NCI-H774 (cell line): ENCODE results near the gene CHN2.
"Not testable (repeated sequence)": the region's sequence is repeated elsewhere in the genome, so short reads cannot be mapped to it uniquely, and the experiment has no call there.

Experiments used
- DNase-seq: peaks from one replicate; lab custom pipeline; 2025; lab: John Stamatoyannopoulos, UW

Gene CHN2

GRCh38 chr7:29256693-29257002, 62.1 kb downstream of the CHN2 start:
- DNase-seq, result no peak

- DNase-seq, result no peak
Measured at GRCh38 chr7:29258951-29259350, 64.4 kb downstream of the CHN2 start.

- DNase-seq, result no peak
Measured at GRCh38 chr7:29262191-29262917, 67.8 kb downstream of the CHN2 start.

- DNase-seq, result not testable (repeated sequence)
Measured at GRCh38 chr7:29263601-29264207, 69.1 kb downstream of the CHN2 start.

GRCh38 chr7:29265208-29265923, 70.8 kb downstream of the CHN2 start:
- no peak for DNase-seq

- no peak for DNase-seq
Measured at GRCh38 chr7:29269935-29270334, 75.4 kb downstream of the CHN2 start.

GRCh38 chr7:29270594-29271318, 76.2 kb downstream of the CHN2 start:
- no peak for DNase-seq

- no peak for DNase-seq
Measured at GRCh38 chr7:29271319-29271658, 76.7 kb downstream of the CHN2 start.

- DNase-seq, result no peak
Measured at GRCh38 chr7:29272057-29272456, 77.5 kb downstream of the CHN2 start.

GRCh38 chr7:29274146-29275017, 79.8 kb downstream of the CHN2 start:
- no peak for DNase-seq

GRCh38 chr7:29275018-29275318, 80.4 kb downstream of the CHN2 start:
- DNase-seq, result no peak

GRCh38 chr7:29275493-29275892, 80.9 kb downstream of the CHN2 start:
- no peak for DNase-seq

GRCh38 chr7:29276199-29276598, 81.6 kb downstream of the CHN2 start:
- no peak for DNase-seq

GRCh38 chr7:29276806-29277205, 82.2 kb downstream of the CHN2 start:
- DNase-seq, result no peak

GRCh38 chr7:29277436-29278215, 83.1 kb downstream of the CHN2 start:
- DNase-seq, result no peak

- no peak for DNase-seq
Measured at GRCh38 chr7:29278337-29279069, 83.9 kb downstream of the CHN2 start.

GRCh38 chr7:29281782-29282541, 87.4 kb downstream of the CHN2 start:
- DNase-seq, result peak; percentile 57

GRCh38 chr7:29282819-29283414, 88.3 kb downstream of the CHN2 start:
- peak; percentile 63 for DNase-seq

GRCh38 chr7:29284696-29285443, 90.3 kb downstream of the CHN2 start:
- DNase-seq, result no peak
